Measurements from ENCODE around the gene PCMT1.
"Not testable (repeated sequence)": the region's sequence is repeated elsewhere in the genome, so short reads cannot be mapped to it uniquely, and the experiment has no call there.

Gene PCMT1

DNA sequence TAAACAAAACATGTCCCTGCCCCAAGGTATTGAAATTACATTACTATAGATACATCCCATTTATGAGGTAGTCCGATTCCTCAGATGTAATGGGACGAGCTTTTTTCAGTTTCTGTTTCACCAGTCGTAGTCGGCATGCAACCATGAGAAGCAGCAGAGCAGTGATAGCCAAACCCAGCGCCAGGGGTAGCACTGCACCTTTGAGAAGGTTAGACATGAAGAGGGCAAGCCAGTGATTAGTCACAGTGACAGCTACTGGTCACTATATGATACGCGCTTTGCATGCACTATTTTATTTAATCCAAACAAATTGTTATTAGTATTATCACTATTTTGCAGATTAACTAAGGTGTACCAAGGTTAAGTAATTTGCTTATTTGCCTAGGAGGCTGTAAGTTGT is 71.0 kb downstream of the PCMT1 start:
- DNase-seq (ENCODE audit: low read depth, low spot score): no peak

DNA sequence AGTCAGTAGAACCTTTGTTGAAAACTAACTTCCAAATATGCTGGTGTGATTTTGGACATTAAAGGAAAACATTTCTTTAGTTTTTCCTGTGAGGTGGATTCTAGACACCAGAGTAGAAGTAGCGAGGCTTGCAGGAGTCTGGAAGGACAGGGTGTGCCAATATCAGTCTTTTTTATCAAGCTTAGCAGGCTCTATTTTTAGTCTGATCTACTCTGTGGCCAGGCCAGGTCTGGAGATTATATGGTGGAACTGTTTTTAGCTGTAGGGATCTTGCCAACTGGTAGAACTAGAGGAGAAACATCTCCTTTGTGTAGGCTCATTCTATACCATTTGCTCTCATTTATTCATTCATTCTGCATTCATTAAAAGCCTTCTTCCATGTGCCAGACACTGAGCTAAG is 72.0 kb downstream of the PCMT1 start:
- DNase-seq (ENCODE audit: low read depth, low spot score): no peak

- DNase-seq (ENCODE audit: low read depth, low spot score): no peak
Measured at GRCh38 chr6:149823013-149823412, 73.5 kb downstream of the PCMT1 start.

- DNase-seq (ENCODE audit: low read depth, low spot score): no peak
Measured at GRCh38 chr6:149825292-149825691, 75.8 kb downstream of the PCMT1 start.

- DNase-seq (ENCODE audit: low read depth, low spot score): no peak
Measured at GRCh38 chr6:149830731-149831307, 81.3 kb downstream of the PCMT1 start.

- DNase-seq (ENCODE audit: low read depth, low spot score): no peak
Measured at GRCh38 chr6:149831308-149831820, 81.8 kb downstream of the PCMT1 start.

GRCh38 chr6:149833651-149834050 is 84.1 kb downstream of the PCMT1 start:
- DNase-seq (ENCODE audit: low read depth, low spot score): no peak

GRCh38 chr6:149834513-149835481 is 85.3 kb downstream of the PCMT1 start:
- DNase-seq (ENCODE audit: low read depth, low spot score): peak; percentile 47

- no peak for DNase-seq (ENCODE audit: low read depth, low spot score)
Measured at GRCh38 chr6:149840345-149841075, 91.0 kb downstream of the PCMT1 start.

GRCh38 chr6:149842331-149842730 is 92.8 kb downstream of the PCMT1 start:
- no peak for DNase-seq (ENCODE audit: low read depth, low spot score)

- no peak for DNase-seq (ENCODE audit: low read depth, low spot score)
Measured at GRCh38 chr6:149843051-149843633, 93.6 kb downstream of the PCMT1 start.

GRCh38 chr6:149844036-149844435 is 94.5 kb downstream of the PCMT1 start:
- not testable (repeated sequence) for DNase-seq (ENCODE audit: low read depth, low spot score)

DNA sequence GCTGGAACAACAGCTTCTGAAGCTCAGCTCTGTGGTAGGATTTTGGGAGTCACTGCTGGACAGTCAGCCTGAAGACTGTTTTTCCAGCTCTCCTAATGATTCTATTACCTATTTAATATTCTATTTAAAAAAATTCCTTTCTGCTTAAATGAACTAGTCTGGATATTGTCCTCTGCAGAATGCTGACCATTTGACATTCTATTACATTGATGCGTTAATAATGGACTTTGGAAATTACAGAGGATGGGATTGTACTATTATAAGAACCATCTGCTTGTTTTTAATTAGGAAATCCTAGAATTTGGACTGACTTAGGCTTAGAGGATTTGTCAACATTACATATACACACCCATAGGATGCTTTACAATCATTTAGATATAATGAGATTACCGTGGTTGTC is 94.9 kb downstream of the PCMT1 start:
- DNase-seq (ENCODE audit: low read depth, low spot score): no peak

- DNase-seq (ENCODE audit: low read depth, low spot score): no peak
Measured at GRCh38 chr6:149845549-149845948, 96.0 kb downstream of the PCMT1 start.

DNA sequence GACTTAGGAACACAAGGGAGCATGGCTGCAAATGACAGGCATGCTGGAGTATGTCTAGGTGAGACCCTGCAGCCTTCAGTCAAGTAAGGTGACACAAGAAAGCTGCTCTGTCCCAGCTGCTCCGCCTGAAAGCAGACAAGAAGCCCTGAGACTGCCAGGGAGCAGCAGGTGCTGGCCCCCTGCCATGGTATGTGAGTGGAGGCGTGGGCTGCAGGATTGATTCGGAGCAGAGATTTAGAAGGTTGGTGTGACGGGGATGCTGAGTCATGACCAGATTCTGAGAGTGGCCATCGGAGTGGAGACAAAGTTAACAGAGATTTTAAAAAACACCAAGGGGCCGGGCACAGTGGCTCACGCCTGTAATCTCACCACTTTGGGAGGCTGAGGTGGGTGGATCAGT is 96.8 kb downstream of the PCMT1 start:
- DNase-seq (ENCODE audit: low read depth, low spot score): no peak

DNA sequence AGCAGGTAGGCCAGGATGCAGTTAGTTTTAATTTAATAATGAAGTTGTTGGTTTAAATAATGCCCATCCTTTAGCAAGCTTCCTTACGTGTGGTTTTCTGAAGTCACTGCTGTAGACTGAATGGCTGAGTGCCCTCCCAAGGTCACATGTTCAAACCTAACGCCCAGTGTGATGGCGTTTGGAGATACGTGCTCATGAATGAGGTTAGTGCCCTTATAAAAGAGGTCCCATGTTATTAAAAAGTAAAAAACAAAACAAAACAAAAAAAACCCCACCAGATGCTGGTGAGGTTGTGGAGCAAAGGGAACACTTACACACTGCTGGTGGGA is 98.4 kb downstream of the PCMT1 start:
- no peak for DNase-seq (ENCODE audit: low read depth, low spot score)

GRCh38 chr6:149848343-149848742 is 98.8 kb downstream of the PCMT1 start:
- DNase-seq (ENCODE audit: low read depth, low spot score): not testable (repeated sequence)

- no peak for DNase-seq (ENCODE audit: low read depth, low spot score)
Measured at GRCh38 chr6:149851461-149852110, 102.0 kb downstream of the PCMT1 start.

- DNase-seq (ENCODE audit: low read depth, low spot score): no peak
Measured at GRCh38 chr6:149852180-149852579, 102.6 kb downstream of the PCMT1 start.

- DNase-seq (ENCODE audit: low read depth, low spot score): no peak
Measured at GRCh38 chr6:149852881-149853280, 103.3 kb downstream of the PCMT1 start.

- not testable (repeated sequence) for DNase-seq (ENCODE audit: low read depth, low spot score)
Measured at GRCh38 chr6:149854017-149854416, 104.5 kb downstream of the PCMT1 start.
